ENCODE measurements around the gene CCNB1IP1. TPM values are rescaled to one million over a fixed set of nuclear protein-coding genes. Genes with fewer than 3 reads are reported as not detected.

CCNB1IP1 gene
- total RNA-seq, 4 donors from 2014 or later = 33.4 to 64.8 (median 39.5) TPM

GRCh38 chr14:20328705-20329104 lies 4.4 kb downstream of the CCNB1IP1 start:
- Histone ChIP-seq H3K4me3 (no peak overlapping the region), H3K27ac (peak overlapping the region in 1 of 4 donors; percentile 10), H3K36me3 (peaks cover 7 to 50% of the 10 kb centered on the region in 2 donors), H3K9me3 (no peaks in the 10 kb centered on the region), H3K27me3 (no peaks in the 10 kb centered on the region), H3K4me1 (peaks cover 7 to 60% (median 16%) of the 10 kb centered on the region in 3 donors)
- ATAC-seq = no peak
- WGBS, 2 donors (ENCODE audit: low coverage in 1 of 2) = 30 to 71% methylated on average over 2 of the region's 2 CpGs
- TF ChIP-seq EP300 (IDR thresholded peaks at IDR 0.05) (no peak), POLR2A (IDR thresholded peaks at IDR 0.05) (no peak), CTCF (IDR thresholded peaks at IDR 0.05) (no peak), POLR2AphosphoS5 (IDR thresholded peaks at IDR 0.05) (no peak)

GRCh38 chr14:20327005-20327869 lies 5.8 kb downstream of the CCNB1IP1 start:
- Histone ChIP-seq H3K36me3 (peaks cover 7 to 64% of the 10 kb centered on the region in 2 donors), H3K4me1 (peaks cover 7 to 54% (median 14%) of the 10 kb centered on the region in 3 donors), H3K9me3 (no peaks in the 10 kb centered on the region), H3K4me3 (no peak overlapping the region), H3K27ac (peak overlapping the region; percentile 39 to 71 (median 48)), H3K27me3 (no peaks in the 10 kb centered on the region)
- TF ChIP-seq EP300 (IDR thresholded peaks at IDR 0.05) (no peak), CTCF (IDR thresholded peaks at IDR 0.05) (peak; percentile 66 to 76 (median 72))
- ATAC-seq = peak; percentile 51
- WGBS, 2 donors (ENCODE audit: low coverage in 1 of 2) = 18 to 40% methylated on average over 6 to 8 of the region's 8 CpGs

GRCh38 chr14:20317720-20318119 lies 15.4 kb downstream of the CCNB1IP1 start:
- H3K36me3 ChIP-seq = peaks cover 0 to 98% of the 10 kb centered on the region in 2 donors
- no peaks in the 10 kb centered on the region for H3K9me3 ChIP-seq
- no peaks in the 10 kb centered on the region for H3K27me3 ChIP-seq
- no peak for ATAC-seq
- H3K4me1 ChIP-seq = no peaks in the 10 kb centered on the region
- WGBS, 2 donors (ENCODE audit: low coverage in 1 of 2) = 96% methylated on average over 16 of the region's 16 CpGs; no CpG with 5 or more reads in 1 of the 2 donors
- TF ChIP-seq POLR2A (IDR thresholded peaks at IDR 0.05) (no peak), EP300 (IDR thresholded peaks at IDR 0.05) (no peak), CTCF (IDR thresholded peaks at IDR 0.05) (no peak), POLR2AphosphoS5 (IDR thresholded peaks at IDR 0.05) (no peak)
- no peak overlapping the region for H3K4me3 ChIP-seq
- H3K27ac ChIP-seq = no peak overlapping the region

- ATAC-seq = no peak
- WGBS, 2 donors (ENCODE audit: low coverage in 1 of 2) = 72 to 76% methylated on average over 2 of the region's 2 CpGs
- no peaks in the 10 kb centered on the region for H3K27me3 ChIP-seq
- H3K9me3 ChIP-seq = no peaks in the 10 kb centered on the region
- H3K27ac ChIP-seq = no peak overlapping the region
- peaks cover 4 to 82% of the 10 kb centered on the region in 2 donors for H3K36me3 ChIP-seq
- H3K4me3 ChIP-seq = no peak overlapping the region
- H3K4me1 ChIP-seq = no peaks in the 10 kb centered on the region
- TF ChIP-seq CTCF (IDR thresholded peaks at IDR 0.05) (no peak), POLR2A (IDR thresholded peaks at IDR 0.05) (no peak), POLR2AphosphoS5 (IDR thresholded peaks at IDR 0.05) (no peak), EP300 (IDR thresholded peaks at IDR 0.05) (no peak)
Observed at GRCh38 chr14:20314026-20314425, 19.1 kb downstream of the CCNB1IP1 start.

- 92 to 93% methylated on average over 1 of the region's 1 CpG for WGBS, 2 donors (ENCODE audit: low coverage in 1 of 2)
- peak overlapping the region; percentile 68 to 79 for H3K4me3 ChIP-seq
Observed at GRCh38 chr14:20306079-20306423, 27.0 kb downstream of the CCNB1IP1 start.

More at GRCh38 chr14:20306079-20306423, 27.0 kb downstream of the CCNB1IP1 start:
- H3K27me3 ChIP-seq = no peaks in the 10 kb centered on the region
- peaks cover 0 to 14% of the 10 kb centered on the region in 2 donors for H3K36me3 ChIP-seq
- no peak for ATAC-seq
- peaks cover 3 to 34% (median 8%) of the 10 kb centered on the region in 3 donors for H3K4me1 ChIP-seq
- no peak for TF ChIP-seq POLR2AphosphoS5 (IDR thresholded peaks at IDR 0.05)
- no peak for TF ChIP-seq POLR2A (IDR thresholded peaks at IDR 0.05)
- no peak for TF ChIP-seq EP300 (IDR thresholded peaks at IDR 0.05)
- no peak for TF ChIP-seq CTCF (IDR thresholded peaks at IDR 0.05)
- H3K27ac ChIP-seq = no peak overlapping the region
- H3K9me3 ChIP-seq = no peaks in the 10 kb centered on the region

Data from gastroesophageal sphincter (tissue), 4 donors.